HepG2 (cell line): ENCODE results near the gene EYA3. TPM values are rescaled to one million over a fixed set of nuclear protein-coding genes. Genes with fewer than 3 reads are reported as not detected.

Experiments used
- ARNTL ChIP-seq: sonication (generic); formaldehyde crosslinking; IDR thresholded peaks from 2 replicates; pipeline ENCODE4 v1.4.0; 2020; ENCODE audit warnings: mild to moderate bottlenecking, missing genetic modification reagents
- BORCS8-MEF2B ChIP-seq: sonication (generic); formaldehyde crosslinking; IDR thresholded peaks from 2 replicates; pipeline ENCODE4 v1.8.0; 2022; ENCODE audit warnings: mild to moderate bottlenecking, missing genetic modification reagents
- CEBPB ChIP-seq: IDR thresholded peaks from 2 replicates; pipeline ENCODE4 v1.6.1; 2011; ENCODE audit warnings: low read depth, low read length, improper control_type of control experiment, borderline replicate concordance
- CREB1 ChIP-seq, 2 experiments: fragments of 450-650 bp in 1 of 2; IDR thresholded peaks; 2 replicates each; pipeline ENCODE4 v1.6.1; 2016 to 2017; ENCODE audit warnings: control low read depth in 1 of 2, mild to moderate bottlenecking in 1 of 2, missing compliant biosample characterization in 1 of 2, missing genetic modification characterization in 1 of 2
- MIXL1 ChIP-seq: IDR thresholded peaks from 2 replicates; pipeline ENCODE4 v1.6.1; 2016
- MZF1 ChIP-seq: sonication (generic); formaldehyde crosslinking; IDR thresholded peaks from 2 replicates; pipeline ENCODE4 v1.8.1; 2023; ENCODE audit warnings: mild to moderate bottlenecking, missing genetic modification reagents, borderline replicate concordance
- STAG1 ChIP-seq: sonication (generic); formaldehyde crosslinking; IDR thresholded peaks from 2 replicates; pipeline ENCODE4 v1.4.0; 2020; ENCODE audit warnings: missing genetic modification reagents
- TEAD2 ChIP-seq: sonication (generic); formaldehyde crosslinking; IDR thresholded peaks from 2 replicates; pipeline ENCODE4 v1.9.0; 2021; ENCODE audit warnings: missing genetic modification reagents
- TEAD3 ChIP-seq: optimal IDR thresholded peaks from 2 replicates; pipeline ENCODE3; 2016; ENCODE audit warnings: borderline replicate concordance
- ZBTB4 ChIP-seq: sonication (generic); formaldehyde crosslinking; IDR thresholded peaks from 2 replicates; pipeline ENCODE4 v1.4.0; 2020; ENCODE audit warnings: missing genetic modification reagents, mild to moderate bottlenecking, borderline replicate concordance
- ZFP36L1 ChIP-seq: sonication (generic); formaldehyde crosslinking; IDR thresholded peaks from 2 replicates; pipeline ENCODE4 v1.8.0; 2022; ENCODE audit warnings: mild to moderate bottlenecking, missing genetic modification reagents, moderate library complexity
- ZIK1 ChIP-seq: sonication (generic); formaldehyde crosslinking; IDR thresholded peaks from 2 replicates; pipeline ENCODE4 v1.5.0; 2020; ENCODE audit warnings: mild to moderate bottlenecking, low read depth, missing genetic modification reagents, borderline replicate concordance
- ZNF484 ChIP-seq: sonication (generic); formaldehyde crosslinking; IDR thresholded peaks from 2 replicates; pipeline ENCODE4 v1.5.1; 2020; ENCODE audit warnings: mild to moderate bottlenecking, low read depth, missing genetic modification reagents, borderline replicate concordance
- polyA plus RNA-seq, 8 experiments: library from polyadenylated mRNA; depleted of rRNA in 3 of 8; stranded (reverse) in 7 of 8; unstranded in 1 of 8; fragments of >200 nt; fragmentation: Illumina TruSeq in 4 of 8; extraction: Trizol in 4 of 8; gene quantifications; 2 replicates each; pipeline versions ENCODE4 v1.2.1 to v1.2.3, GENCODE V29; 2011 to 2016; ENCODE audit warnings: low read depth in 4 of 8, missing spikeins in 1 of 8, mixed read lengths in 1 of 8; ENCODE audit not compliant: insufficient read depth in 1 of 8
- total RNA-seq, 5 experiments: library from RNA; depleted of rRNA; stranded (reverse); fragments of >200 nt; fragmentation: Illumina TruSeq; extraction: Trizol; gene quantifications; 2 replicates each; pipeline ENCODE4 v1.2.3, GENCODE V29; 2016; ENCODE audit warnings: low read depth in 1 of 5
- TF ChIP-seq, protein P1 (sequence below): sonication (generic); formaldehyde crosslinking; IDR thresholded peaks from 2 replicates; pipeline ENCODE4 v1.5.0; 2020; ENCODE audit warnings: mild to moderate bottlenecking, missing genetic modification reagents
- TF ChIP-seq, protein P2 (sequence below): sonication (generic); formaldehyde crosslinking; IDR thresholded peaks from 2 replicates; pipeline ENCODE4 v1.5.1; 2020; ENCODE audit warnings: missing genetic modification reagents, mild to moderate bottlenecking, borderline replicate concordance
- TF ChIP-seq, protein P3 (sequence below): IDR thresholded peaks from 2 replicates; pipeline ENCODE4 v1.6.1; 2016; ENCODE audit warnings: low read depth, missing genetic modification reagents, missing compliant biosample characterization

EYA3 gene
- total and polyA plus RNA-seq, 2 of the 13 experiments (the other 11 are each of a cell fraction or from before 2014, with no cell fraction given) = 13.9 to 19.7 TPM

- no peak for TF ChIP-seq ARNTL (CRISPR knock-in tag)
- no peak for TF ChIP-seq TEAD3 (CRISPR knock-in tag)
- TF ChIP-seq ZFP36L1 (CRISPR knock-in tag) = no peak
- TF ChIP-seq ZBTB4 (CRISPR knock-in tag) = no peak
- TF ChIP-seq STAG1 (CRISPR knock-in tag) = peak; percentile 78
- no peak for TF ChIP-seq BORCS8-MEF2B (CRISPR knock-in tag)
- TF ChIP-seq CREB1 (IDR thresholded peaks at IDR 0.05) = no peak
- 0 out of 2 replicates have a peak, but pooled peaks have one; percentile 37 for TF ChIP-seq CREB1 (CRISPR knock-in tag; IDR thresholded peaks at IDR 0.05)
- TF ChIP-seq CEBPB = no peak; the same call in 1 of the 2 replicates
- TF ChIP-seq MZF1 (CRISPR knock-in tag) = no peak
- TF ChIP-seq, protein P1, sequence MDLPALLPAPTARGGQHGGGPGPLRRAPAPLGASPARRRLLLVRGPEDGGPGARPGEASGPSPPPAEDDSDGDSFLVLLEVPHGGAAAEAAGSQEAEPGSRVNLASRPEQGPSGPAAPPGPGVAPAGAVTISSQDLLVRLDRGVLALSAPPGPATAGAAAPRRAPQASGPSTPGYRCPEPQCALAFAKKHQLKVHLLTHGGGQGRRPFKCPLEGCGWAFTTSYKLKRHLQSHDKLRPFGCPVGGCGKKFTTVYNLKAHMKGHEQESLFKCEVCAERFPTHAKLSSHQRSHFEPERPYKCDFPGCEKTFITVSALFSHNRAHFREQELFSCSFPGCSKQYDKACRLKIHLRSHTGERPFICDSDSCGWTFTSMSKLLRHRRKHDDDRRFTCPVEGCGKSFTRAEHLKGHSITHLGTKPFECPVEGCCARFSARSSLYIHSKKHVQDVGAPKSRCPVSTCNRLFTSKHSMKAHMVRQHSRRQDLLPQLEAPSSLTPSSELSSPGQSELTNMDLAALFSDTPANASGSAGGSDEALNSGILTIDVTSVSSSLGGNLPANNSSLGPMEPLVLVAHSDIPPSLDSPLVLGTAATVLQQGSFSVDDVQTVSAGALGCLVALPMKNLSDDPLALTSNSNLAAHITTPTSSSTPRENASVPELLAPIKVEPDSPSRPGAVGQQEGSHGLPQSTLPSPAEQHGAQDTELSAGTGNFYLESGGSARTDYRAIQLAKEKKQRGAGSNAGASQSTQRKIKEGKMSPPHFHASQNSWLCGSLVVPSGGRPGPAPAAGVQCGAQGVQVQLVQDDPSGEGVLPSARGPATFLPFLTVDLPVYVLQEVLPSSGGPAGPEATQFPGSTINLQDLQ = no peak
- TF ChIP-seq, protein P2, sequence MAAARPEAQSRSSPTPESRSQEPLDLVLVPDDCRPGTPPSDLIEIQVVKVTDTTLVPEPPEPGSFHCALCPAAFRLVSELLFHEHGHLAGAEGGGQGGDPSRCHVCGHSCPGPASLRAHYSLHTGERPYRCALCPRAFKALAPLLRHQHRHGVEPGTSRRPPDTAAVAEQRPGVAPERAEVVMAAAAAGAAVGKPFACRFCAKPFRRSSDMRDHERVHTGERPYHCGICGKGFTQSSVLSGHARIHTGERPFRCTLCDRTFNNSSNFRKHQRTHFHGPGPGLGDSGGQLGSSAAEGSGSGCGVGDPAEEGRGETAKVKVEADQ (CRISPR knock-in tag) = no peak
- TF ChIP-seq, protein P3, sequence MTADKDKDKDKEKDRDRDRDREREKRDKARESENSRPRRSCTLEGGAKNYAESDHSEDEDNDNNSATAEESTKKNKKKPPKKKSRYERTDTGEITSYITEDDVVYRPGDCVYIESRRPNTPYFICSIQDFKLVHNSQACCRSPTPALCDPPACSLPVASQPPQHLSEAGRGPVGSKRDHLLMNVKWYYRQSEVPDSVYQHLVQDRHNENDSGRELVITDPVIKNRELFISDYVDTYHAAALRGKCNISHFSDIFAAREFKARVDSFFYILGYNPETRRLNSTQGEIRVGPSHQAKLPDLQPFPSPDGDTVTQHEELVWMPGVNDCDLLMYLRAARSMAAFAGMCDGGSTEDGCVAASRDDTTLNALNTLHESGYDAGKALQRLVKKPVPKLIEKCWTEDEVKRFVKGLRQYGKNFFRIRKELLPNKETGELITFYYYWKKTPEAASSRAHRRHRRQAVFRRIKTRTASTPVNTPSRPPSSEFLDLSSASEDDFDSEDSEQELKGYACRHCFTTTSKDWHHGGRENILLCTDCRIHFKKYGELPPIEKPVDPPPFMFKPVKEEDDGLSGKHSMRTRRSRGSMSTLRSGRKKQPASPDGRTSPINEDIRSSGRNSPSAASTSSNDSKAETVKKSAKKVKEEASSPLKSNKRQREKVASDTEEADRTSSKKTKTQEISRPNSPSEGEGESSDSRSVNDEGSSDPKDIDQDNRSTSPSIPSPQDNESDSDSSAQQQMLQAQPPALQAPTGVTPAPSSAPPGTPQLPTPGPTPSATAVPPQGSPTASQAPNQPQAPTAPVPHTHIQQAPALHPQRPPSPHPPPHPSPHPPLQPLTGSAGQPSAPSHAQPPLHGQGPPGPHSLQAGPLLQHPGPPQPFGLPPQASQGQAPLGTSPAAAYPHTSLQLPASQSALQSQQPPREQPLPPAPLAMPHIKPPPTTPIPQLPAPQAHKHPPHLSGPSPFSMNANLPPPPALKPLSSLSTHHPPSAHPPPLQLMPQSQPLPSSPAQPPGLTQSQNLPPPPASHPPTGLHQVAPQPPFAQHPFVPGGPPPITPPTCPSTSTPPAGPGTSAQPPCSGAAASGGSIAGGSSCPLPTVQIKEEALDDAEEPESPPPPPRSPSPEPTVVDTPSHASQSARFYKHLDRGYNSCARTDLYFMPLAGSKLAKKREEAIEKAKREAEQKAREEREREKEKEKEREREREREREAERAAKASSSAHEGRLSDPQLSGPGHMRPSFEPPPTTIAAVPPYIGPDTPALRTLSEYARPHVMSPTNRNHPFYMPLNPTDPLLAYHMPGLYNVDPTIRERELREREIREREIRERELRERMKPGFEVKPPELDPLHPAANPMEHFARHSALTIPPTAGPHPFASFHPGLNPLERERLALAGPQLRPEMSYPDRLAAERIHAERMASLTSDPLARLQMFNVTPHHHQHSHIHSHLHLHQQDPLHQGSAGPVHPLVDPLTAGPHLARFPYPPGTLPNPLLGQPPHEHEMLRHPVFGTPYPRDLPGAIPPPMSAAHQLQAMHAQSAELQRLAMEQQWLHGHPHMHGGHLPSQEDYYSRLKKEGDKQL = no peak
- TF ChIP-seq TEAD2 (CRISPR knock-in tag) = no peak
- no peak for TF ChIP-seq ZIK1 (CRISPR knock-in tag)
- TF ChIP-seq MIXL1 (CRISPR knock-in tag) = peak; percentile 40; the same call in 1 of the 2 replicates
- TF ChIP-seq ZNF484 (CRISPR knock-in tag) = no peak
These were observed 2.8 kb upstream of the EYA3 start (continued) for GRCh38 chr1:28091043-28091781.
